ENCODE measurements around the gene MPRIP.

DNA sequence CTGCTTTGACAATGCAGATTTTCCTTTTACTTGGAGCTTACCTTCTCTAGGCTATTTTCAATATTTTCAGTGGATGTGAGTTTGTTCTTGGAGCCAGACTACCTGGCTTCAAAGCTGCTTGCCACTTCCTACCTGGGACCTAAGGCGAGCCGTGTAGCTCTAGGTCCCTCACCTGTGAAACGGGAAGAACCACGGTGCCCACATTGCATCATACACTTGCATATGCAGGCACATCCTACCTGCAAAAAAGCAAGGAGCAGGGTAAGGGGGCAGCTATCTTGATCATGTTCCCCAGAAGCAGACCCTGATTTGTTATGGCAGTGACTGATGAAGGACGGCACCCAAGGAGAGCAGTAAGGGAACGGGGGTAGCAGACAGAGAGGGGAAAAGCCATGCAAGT, 27.0 kb upstream of the MPRIP start:
- TF ChIP-seq EZH2 (IDR thresholded peaks at IDR 0.05; ENCODE audit: borderline replicate concordance) = no peak
- TF ChIP-seq, protein P1, sequence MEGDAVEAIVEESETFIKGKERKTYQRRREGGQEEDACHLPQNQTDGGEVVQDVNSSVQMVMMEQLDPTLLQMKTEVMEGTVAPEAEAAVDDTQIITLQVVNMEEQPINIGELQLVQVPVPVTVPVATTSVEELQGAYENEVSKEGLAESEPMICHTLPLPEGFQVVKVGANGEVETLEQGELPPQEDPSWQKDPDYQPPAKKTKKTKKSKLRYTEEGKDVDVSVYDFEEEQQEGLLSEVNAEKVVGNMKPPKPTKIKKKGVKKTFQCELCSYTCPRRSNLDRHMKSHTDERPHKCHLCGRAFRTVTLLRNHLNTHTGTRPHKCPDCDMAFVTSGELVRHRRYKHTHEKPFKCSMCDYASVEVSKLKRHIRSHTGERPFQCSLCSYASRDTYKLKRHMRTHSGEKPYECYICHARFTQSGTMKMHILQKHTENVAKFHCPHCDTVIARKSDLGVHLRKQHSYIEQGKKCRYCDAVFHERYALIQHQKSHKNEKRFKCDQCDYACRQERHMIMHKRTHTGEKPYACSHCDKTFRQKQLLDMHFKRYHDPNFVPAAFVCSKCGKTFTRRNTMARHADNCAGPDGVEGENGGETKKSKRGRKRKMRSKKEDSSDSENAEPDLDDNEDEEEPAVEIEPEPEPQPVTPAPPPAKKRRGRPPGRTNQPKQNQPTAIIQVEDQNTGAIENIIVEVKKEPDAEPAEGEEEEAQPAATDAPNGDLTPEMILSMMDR (IDR thresholded peaks at IDR 0.05; ENCODE audit: poor library complexity) = no peak
- TF ChIP-seq EZH2phosphoT487 (IDR thresholded peaks at IDR 0.05; ENCODE audit: low read depth, severe bottlenecking, unreplicated experiment) = no peak
